ENCODE measurements around the gene EFCAB12. TPM values are rescaled to one million over a fixed set of nuclear protein-coding genes. Genes with fewer than 3 reads are reported as not detected.

The EFCAB12 gene
- polyA plus RNA-seq, 6 donors from 2014 or later: 0.12 to 0.36 TPM; not detected in 4

- no peaks in the 10 kb centered on the region for H3K27me3 Mint-ChIP-seq
- peak overlapping the region; percentile 81 to 99 (median 97) for H3K27ac Mint-ChIP-seq
- H3K9me3 Mint-ChIP-seq: no peaks in the 10 kb centered on the region
- ATAC-seq (ENCODE audit: low read depth in 2 of 2) (peak; percentile 31), DNase-seq (peak; percentile 5)
- peaks cover 8 to 21% of the 10 kb centered on the region in 2 donors for H3K36me3 Mint-ChIP-seq
- peak overlapping the region; percentile 86 to 100 (median 97) for H3K4me3 Mint-ChIP-seq
- peaks cover 45 to 54% (median 47%) of the 10 kb centered on the region in 3 donors for H3K4me1 Mint-ChIP-seq
Observed at GRCh38 chr3:129440618-129441190, 12.3 kb upstream of the EFCAB12 start.

GRCh38 chr3:129439817-129440617 is 11.6 kb upstream of the EFCAB12 start, which contains the start of the genes IFT122 and MBD4:
Gene IFT122 (plus strand): TSS chr3:129440224. CDS start chr3:129440331, 107 bp downstream.
Gene MBD4 (minus strand): TSS chr3:129439948. CDS start chr3:129439833, 115 bp downstream.
- Mint-ChIP-seq H3K36me3 (peaks cover 8 to 22% of the 10 kb centered on the region in 2 donors), H3K27ac (peak within 1 kb of the TSS; percentile 81 to 99 (median 97)), H3K27me3 (no peaks in the 10 kb centered on the region), H3K4me3 (peak within 1 kb of the TSS; percentile 86 to 100 (median 97)), H3K9me3 (no peaks in the 10 kb centered on the region), H3K4me1 (peaks cover 51 to 61% (median 54%) of the 10 kb centered on the region in 3 donors)
- DNase-seq (peak; percentile 99), ATAC-seq (ENCODE audit: low read depth in 2 of 2) (peak; percentile 83 to 84)

- ATAC-seq (ENCODE audit: low read depth in 2 of 2): peak; percentile 22 to 29
Observed at GRCh38 chr3:129439226-129439816, 10.9 kb upstream of the EFCAB12 start.

GRCh38 chr3:129435367-129435766 is 6.9 kb upstream of the EFCAB12 start:
- Mint-ChIP-seq H3K27me3 (no peaks in the 10 kb centered on the region), H3K36me3 (peaks cover 16 to 40% of the 10 kb centered on the region in 2 donors), H3K9me3 (no peaks in the 10 kb centered on the region), H3K27ac (peak overlapping the region in 5 of 6 donors; percentile 26 to 90 (median 44)), H3K4me1 (peaks cover 54 to 74% (median 55%) of the 10 kb centered on the region in 3 donors), H3K4me3 (peak overlapping the region; percentile 76 to 93 (median 88))
- no peak for DNase-seq
- ATAC-seq (ENCODE audit: low read depth in 2 of 2): no peak

More at GRCh38 chr3:129439226-129439816, 10.9 kb upstream of the EFCAB12 start:
- H3K9me3 Mint-ChIP-seq: no peaks in the 10 kb centered on the region
- peak overlapping the region; percentile 86 to 100 (median 97) for H3K4me3 Mint-ChIP-seq
- peak; percentile 57 for DNase-seq
- peak overlapping the region; percentile 81 to 99 (median 97) for H3K27ac Mint-ChIP-seq
- H3K4me1 Mint-ChIP-seq: peaks cover 57 to 68% (median 60%) of the 10 kb centered on the region in 3 donors
- H3K36me3 Mint-ChIP-seq: peaks cover 8 to 26% of the 10 kb centered on the region in 2 donors
- H3K27me3 Mint-ChIP-seq: no peaks in the 10 kb centered on the region

GRCh38 chr3:129434140-129434539 is 5.7 kb upstream of the EFCAB12 start:
- H3K36me3 Mint-ChIP-seq: peaks cover 16 to 40% of the 10 kb centered on the region in 2 donors
- H3K27ac Mint-ChIP-seq: peak overlapping the region in 5 of 6 donors; percentile 15 to 85 (median 60)
- ATAC-seq (ENCODE audit: low read depth in 2 of 2): no peak
- H3K4me1 Mint-ChIP-seq: peaks cover 53 to 82% (median 58%) of the 10 kb centered on the region in 3 donors
- DNase-seq: no peak
- no peaks in the 10 kb centered on the region for H3K27me3 Mint-ChIP-seq
- H3K4me3 Mint-ChIP-seq: peak overlapping the region; percentile 29 to 93 (median 86)
- no peaks in the 10 kb centered on the region for H3K9me3 Mint-ChIP-seq

GRCh38 chr3:129433565-129433964 is 5.1 kb upstream of the EFCAB12 start:
- H3K4me3 Mint-ChIP-seq: peak overlapping the region in 7 of 8 donors; percentile 47 to 93 (median 84)
- DNase-seq: no peak
- peaks cover 58 to 86% (median 63%) of the 10 kb centered on the region in 3 donors for H3K4me1 Mint-ChIP-seq
- no peak for ATAC-seq (ENCODE audit: low read depth in 2 of 2)
- peaks cover 16 to 40% of the 10 kb centered on the region in 2 donors for H3K36me3 Mint-ChIP-seq
- H3K27me3 Mint-ChIP-seq: no peaks in the 10 kb centered on the region
- no peaks in the 10 kb centered on the region for H3K9me3 Mint-ChIP-seq
- peak overlapping the region in 4 of 6 donors; percentile 53 to 85 (median 65) for H3K27ac Mint-ChIP-seq

- H3K36me3 Mint-ChIP-seq: peaks cover 12 to 34% of the 10 kb centered on the region in 2 donors
- peak overlapping the region in 1 of 6 donors; percentile 62 for H3K27ac Mint-ChIP-seq
- DNase-seq (no peak), ATAC-seq (ENCODE audit: low read depth in 2 of 2) (no peak)
- peaks cover 62 to 86% (median 63%) of the 10 kb centered on the region in 3 donors for H3K4me1 Mint-ChIP-seq
- H3K9me3 Mint-ChIP-seq: no peaks in the 10 kb centered on the region
- H3K27me3 Mint-ChIP-seq: no peaks in the 10 kb centered on the region
- H3K4me3 Mint-ChIP-seq: peak overlapping the region in 1 of 8 donors; percentile 5
Observed at GRCh38 chr3:129432671-129433070, 4.2 kb upstream of the EFCAB12 start.

GRCh38 chr3:129432036-129432435 is 3.6 kb upstream of the EFCAB12 start:
- H3K4me1 Mint-ChIP-seq: peaks cover 64 to 86% (median 65%) of the 10 kb centered on the region in 3 donors

GRCh38 chr3:129429602-129430001 is 1.2 kb upstream of the EFCAB12 start:
- Mint-ChIP-seq H3K9me3 (peaks cover 0 to 10% (median 4%) of the 10 kb centered on the region in 7 donors), H3K4me1 (peaks cover 47 to 72% (median 54%) of the 10 kb centered on the region in 3 donors), H3K36me3 (peaks cover 15 to 16% of the 10 kb centered on the region in 2 donors), H3K27ac (peak overlapping the region in 3 of 6 donors; percentile 4 to 76 (median 67)), H3K4me3 (peak overlapping the region in 4 of 8 donors; percentile 42 to 87 (median 70)), H3K27me3 (no peaks in the 10 kb centered on the region)
- no peak for ATAC-seq (ENCODE audit: low read depth in 2 of 2)
- DNase-seq: no peak

More at GRCh38 chr3:129432036-129432435, 3.6 kb upstream of the EFCAB12 start:
- DNase-seq (no peak), ATAC-seq (ENCODE audit: low read depth in 2 of 2) (no peak)
- Mint-ChIP-seq H3K27ac (peak overlapping the region in 2 of 6 donors; percentile 42 to 59), H3K4me3 (peak overlapping the region in 1 of 8 donors; percentile 25), H3K27me3 (no peaks in the 10 kb centered on the region), H3K36me3 (peaks cover 8 to 31% of the 10 kb centered on the region in 2 donors), H3K9me3 (no peaks in the 10 kb centered on the region)

- H3K4me3 Mint-ChIP-seq: peak overlapping the region in 7 of 8 donors; percentile 78 to 89 (median 87)
- no peak for ATAC-seq (ENCODE audit: low read depth in 2 of 2)
- no peak for DNase-seq
- H3K27me3 Mint-ChIP-seq: no peaks in the 10 kb centered on the region
- H3K9me3 Mint-ChIP-seq: peaks cover 3 to 16% (median 9%) of the 10 kb centered on the region in 7 donors
- H3K4me1 Mint-ChIP-seq: peaks cover 48 to 73% (median 54%) of the 10 kb centered on the region in 3 donors
- peak overlapping the region in 5 of 6 donors; percentile 4 to 90 (median 86) for H3K27ac Mint-ChIP-seq
- H3K36me3 Mint-ChIP-seq: peaks cover 11 to 19% of the 10 kb centered on the region in 2 donors
Observed at GRCh38 chr3:129429080-129429451, 630 bp upstream of the EFCAB12 start.

- ATAC-seq (ENCODE audit: low read depth in 2 of 2) (peak in 1 of 2 donors; percentile 2), DNase-seq (no peak)
- H3K36me3 Mint-ChIP-seq: peaks cover 4 to 25% of the 10 kb centered on the region in 2 donors
- no peaks in the 10 kb centered on the region for H3K27me3 Mint-ChIP-seq
- H3K27ac Mint-ChIP-seq: peak overlapping the region in 5 of 6 donors; percentile 38 to 87 (median 76)
- peaks cover 5 to 17% (median 12%) of the 10 kb centered on the region in 7 donors for H3K9me3 Mint-ChIP-seq
- peak overlapping the region; percentile 78 to 92 (median 87) for H3K4me3 Mint-ChIP-seq
- H3K4me1 Mint-ChIP-seq: peaks cover 49 to 70% (median 62%) of the 10 kb centered on the region in 3 donors
Observed at GRCh38 chr3:129428007-129428375, 445 bp downstream of the EFCAB12 start.

GRCh38 chr3:129425619-129426018 is 2.8 kb downstream of the EFCAB12 start:
- peaks cover 2 to 17% of the 10 kb centered on the region in 2 donors for H3K36me3 Mint-ChIP-seq
- ATAC-seq (ENCODE audit: low read depth in 2 of 2): no peak
- H3K9me3 Mint-ChIP-seq: peaks cover 5 to 17% (median 12%) of the 10 kb centered on the region in 7 donors
- H3K4me1 Mint-ChIP-seq: peaks cover 45 to 56% (median 56%) of the 10 kb centered on the region in 3 donors
- H3K4me3 Mint-ChIP-seq: peak overlapping the region in 1 of 8 donors; percentile 26
- no peaks in the 10 kb centered on the region for H3K27me3 Mint-ChIP-seq
- peak overlapping the region in 1 of 6 donors; percentile 20 for H3K27ac Mint-ChIP-seq
- DNase-seq: no peak

All from naive B cell (primary cell).